Activated T-cell treated with anti-CD3 and anti-CD28 coated beads for 24 hours (primary cell): ENCODE data around the gene KMT5C.
A peak's percentile ranks its signal among the peaks of the same experiment; 100 is the strongest.

Experiments
- DNase-seq: peaks from one replicate; pipeline ENCODE4 v3.0.0-alpha.2; 2020; ENCODE audit warnings: low read depth

KMT5C gene

GRCh38 chr19:55339105-55339888 is at the start of gene KMT5C:
KMT5C (plus strand) TSS chr19:55339876; CDS start chr19:55341937, 2,061 bp downstream.
- DNase-seq, result peak; percentile 100

GRCh38 chr19:55297267-55297666 is 42.4 kb upstream of the KMT5C start:
- DNase-seq, result no peak

GRCh38 chr19:55299991-55300390 is 39.7 kb upstream of the KMT5C start:
- no peak for DNase-seq

- no peak for DNase-seq
Observed at GRCh38 chr19:55300886-55301458, 38.7 kb upstream of the KMT5C start.

- peak; percentile 93 for DNase-seq
Observed at GRCh38 chr19:55301459-55302317, 38.0 kb upstream of the KMT5C start.

GRCh38 chr19:55302318-55302703 is 37.4 kb upstream of the KMT5C start:
- DNase-seq, result no peak

- DNase-seq, result no peak
Observed at GRCh38 chr19:55303477-55303876, 36.2 kb upstream of the KMT5C start.

GRCh38 chr19:55304279-55304978 is 35.2 kb upstream of the KMT5C start:
- DNase-seq, result no peak

GRCh38 chr19:55304980-55305379 is 34.7 kb upstream of the KMT5C start:
- no peak for DNase-seq

- DNase-seq, result peak; percentile 23
Observed at GRCh38 chr19:55305491-55305890, 34.2 kb upstream of the KMT5C start.

GRCh38 chr19:55305983-55306562 is 33.6 kb upstream of the KMT5C start:
- DNase-seq, result no peak

GRCh38 chr19:55306712-55307111 is 33.0 kb upstream of the KMT5C start:
- no peak for DNase-seq

GRCh38 chr19:55308281-55308680 is 31.4 kb upstream of the KMT5C start:
- no peak for DNase-seq

- DNase-seq, result no peak
Observed at GRCh38 chr19:55309448-55309847, 30.2 kb upstream of the KMT5C start.

- no peak for DNase-seq
Observed at GRCh38 chr19:55310498-55310897, 29.2 kb upstream of the KMT5C start.

- no peak for DNase-seq
Observed at GRCh38 chr19:55311397-55311796, 28.3 kb upstream of the KMT5C start.

- DNase-seq, result no peak
Observed at GRCh38 chr19:55311797-55312196, 27.9 kb upstream of the KMT5C start.

GRCh38 chr19:55312621-55313512 is 26.8 kb upstream of the KMT5C start:
- DNase-seq, result no peak

- no peak for DNase-seq
Observed at GRCh38 chr19:55314396-55314795, 25.3 kb upstream of the KMT5C start.

GRCh38 chr19:55315956-55316525 is 23.6 kb upstream of the KMT5C start:
- DNase-seq, result no peak
